H1 (cell line): Measurements from ENCODE around the gene PCTP. TPM values are rescaled to one million over a fixed set of nuclear protein-coding genes. Genes with fewer than 3 reads are reported as not detected.
A peak's percentile ranks its signal among the peaks of the same experiment; 100 is the strongest.

Experiments
- CTCF ChIA-PET: fragments of 300-600 bp; sonication (Branson Sonifier 250); formaldehyde crosslinking; loops from one replicate; lab custom pipeline; 2021; ENCODE audit not compliant: partially characterized antibody; lab: Charles Lee
- POLR2A ChIA-PET: fragments of 300-600 bp; sonication (Branson Sonifier 250); formaldehyde crosslinking; loops from one replicate; lab custom pipeline; 2021; ENCODE audit warnings: inconsistent platforms; ENCODE audit not compliant: partially characterized antibody; lab: Charles Lee
- DNase-seq, 2 experiments: peaks; one replicate each; pipeline versions ENCODE4 v3.0.0 to v3.0.0-alpha.2; 2010 to 2022; ENCODE audit warnings: low spot score in 2 of 2, low read depth in 1 of 2, mixed read lengths in 1 of 2
- FAIRE-seq: peaks from 2 replicates; lab custom pipeline; 2011; peaks lifted over from hg19 to GRCh38; lab: Jason Lieb, UNC
- H2AFZ ChIP-seq: 2 replicates; pipeline ENCODE4 v1.8.1; 2012; ENCODE audit warnings: low read length, inconsistent platforms
- H2AK5ac ChIP-seq: 2 replicates; pipeline ENCODE4 v1.6.1; 2013; ENCODE audit warnings: low read depth, low read length
- H2BK120ac ChIP-seq: replicated peaks from 2 replicates; pipeline ENCODE3; 2013; ENCODE audit warnings: low read depth, low read length, inconsistent platforms
- H2BK12ac ChIP-seq: 2 replicates; pipeline ENCODE4 v1.6.1; 2013; ENCODE audit warnings: low read depth, low read length
- H2BK15ac ChIP-seq: 2 replicates; pipeline ENCODE4 v1.6.1; 2013; ENCODE audit warnings: low read length
- H2BK20ac ChIP-seq: 2 replicates; pipeline ENCODE4 v1.6.1; 2013; ENCODE audit warnings: low read length
- H2BK5ac ChIP-seq: 2 replicates; pipeline ENCODE4 v1.6.1; 2013; ENCODE audit warnings: low read depth, low read length
- H3K14ac ChIP-seq: 2 replicates; pipeline ENCODE4 v1.6.1; 2013; ENCODE audit warnings: inconsistent platforms; ENCODE audit not compliant: insufficient read length
- H3K18ac ChIP-seq: 2 replicates; pipeline ENCODE4 v1.6.1; 2013; ENCODE audit warnings: low read length; ENCODE audit errors: extremely low read depth
- H3K23ac ChIP-seq: 2 replicates; pipeline ENCODE4 v1.6.1; 2013; ENCODE audit warnings: inconsistent platforms; ENCODE audit not compliant: insufficient read length
- H3K23me2 ChIP-seq: 2 replicates; pipeline ENCODE4 v1.6.1; 2013; ENCODE audit warnings: low read depth, low read length
- H3K27ac ChIP-seq: 2 replicates; pipeline ENCODE4 v1.6.1; 2011; ENCODE audit warnings: low read depth, low read length, inconsistent platforms
- H3K27me3 ChIP-seq, 4 experiments: replicated peaks in 1 of 4; 1 replicate in 1 of 4; 2 replicates in 3 of 4; pipeline versions ENCODE4 v1.6.1 to v1.8.1; 2011 to 2013; ENCODE audit warnings: low read length in 3 of 4, mild to moderate bottlenecking in 3 of 4, inconsistent platforms in 2 of 4, mixed read lengths in 2 of 4, moderate library complexity in 1 of 4; ENCODE audit not compliant: control insufficient read depth in 3 of 4, insufficient read depth in 3 of 4; ENCODE audit errors: extremely low read depth in 1 of 4
- H3K36me3 ChIP-seq, 4 experiments: 2 replicates each; pipeline versions ENCODE4 v1.6.1 to v1.8.1; 2011 to 2013; ENCODE audit warnings: mild to moderate bottlenecking in 4 of 4, low read length in 3 of 4, moderate library complexity in 2 of 4, control low read depth in 1 of 4, inconsistent platforms in 1 of 4; ENCODE audit not compliant: insufficient read depth in 4 of 4, control insufficient read depth in 2 of 4
- H3K4ac ChIP-seq: replicated peaks from 2 replicates; pipeline ENCODE3; 2013; ENCODE audit warnings: low read length, low read depth, mixed read lengths, inconsistent platforms; ENCODE audit not compliant: insufficient read length
- H3K4me1 ChIP-seq, 4 experiments: replicated peaks in 1 of 4; 1 replicate in 1 of 4; 2 replicates in 3 of 4; pipeline versions ENCODE4 v1.6.1 to v1.8.1; 2011 to 2013; ENCODE audit warnings: low read length in 3 of 4, inconsistent platforms in 2 of 4, mixed read lengths in 1 of 4; ENCODE audit not compliant: insufficient read depth in 4 of 4, control insufficient read depth in 3 of 4
- H3K4me2 ChIP-seq, 2 experiments: 2 replicates each; pipeline versions ENCODE4 v1.6.1 to v1.8.1; 2011 to 2013; ENCODE audit warnings: low read depth in 2 of 2, low read length in 2 of 2, control low read depth in 1 of 2, inconsistent platforms in 1 of 2, mild to moderate bottlenecking in 1 of 2; ENCODE audit not compliant: insufficient read depth in 1 of 2
- H3K4me3 ChIP-seq, 4 experiments: fragments of 200-600, 300-600 bp in 1 of 4; sonication (generic), shearing (Covaris generic), sonication (Bioruptor Twin) in 1 of 4; 2 replicates each; pipeline versions ENCODE4 v1.5.1 to v1.8.1; 2011 to 2016; ENCODE audit warnings: low read length in 4 of 4, low read depth in 3 of 4, control low read depth in 2 of 4, inconsistent platforms in 2 of 4, mild to moderate bottlenecking in 2 of 4, mixed read lengths in 1 of 4, moderate library complexity in 1 of 4; ENCODE audit not compliant: insufficient read depth in 2 of 4; ENCODE audit errors: extremely low read depth in 1 of 4
- H3K56ac ChIP-seq: replicated peaks from 2 replicates; pipeline ENCODE3; 2013; ENCODE audit warnings: low read depth, mild to moderate bottlenecking, mixed read lengths, low read length, inconsistent platforms; ENCODE audit not compliant: insufficient read length
- H3K79me1 ChIP-seq: 2 replicates; pipeline ENCODE4 v1.6.1; 2013; ENCODE audit warnings: low read depth, low read length, control low read depth
- H3K79me2 ChIP-seq, 2 experiments: 2 replicates each; pipeline versions ENCODE4 v1.6.1 to v1.8.1; 2012 to 2013; ENCODE audit warnings: low read length in 2 of 2, mild to moderate bottlenecking in 2 of 2, inconsistent platforms in 1 of 2; ENCODE audit not compliant: insufficient read depth in 2 of 2, control insufficient read depth in 1 of 2
- H3K9ac ChIP-seq, 4 experiments: replicated peaks in 1 of 4; 1 replicate in 1 of 4; 2 replicates in 3 of 4; pipeline versions ENCODE4 v1.6.1 to v1.8.1; 2011 to 2013; ENCODE audit warnings: low read depth in 3 of 4, low read length in 3 of 4, control low read depth in 2 of 4, mild to moderate bottlenecking in 2 of 4, moderate library complexity in 2 of 4, inconsistent platforms in 1 of 4; ENCODE audit errors: extremely low read depth in 1 of 4
- H3K9me3 ChIP-seq, 2 experiments: 2 replicates each; pipeline versions ENCODE4 v1.6.1 to v1.8.1; 2012 to 2013; ENCODE audit warnings: mild to moderate bottlenecking in 2 of 2, moderate library complexity in 2 of 2, control low read depth in 1 of 2, inconsistent platforms in 1 of 2, low read depth in 1 of 2, low read length in 1 of 2, mixed read lengths in 1 of 2; ENCODE audit not compliant: insufficient read depth in 2 of 2
- H4K20me1 ChIP-seq, 2 experiments: replicated peaks in 1 of 2; 2 replicates each; pipeline versions ENCODE3 to v1.8.1; 2011 to 2013; ENCODE audit warnings: inconsistent platforms in 2 of 2, low read length in 2 of 2, mild to moderate bottlenecking in 1 of 2; ENCODE audit not compliant: insufficient read depth in 2 of 2, control insufficient read depth in 1 of 2
- H4K5ac ChIP-seq: 2 replicates; pipeline ENCODE4 v1.6.1; 2013; ENCODE audit warnings: low read length, low read depth, mixed read lengths, inconsistent platforms; ENCODE audit not compliant: insufficient read length
- H4K8ac ChIP-seq: 2 replicates; pipeline ENCODE4 v1.8.0; 2013; ENCODE audit warnings: mild to moderate bottlenecking, moderate library complexity, low read length, inconsistent platforms; ENCODE audit not compliant: insufficient read depth; ENCODE audit errors: extremely low read depth
- H4K91ac ChIP-seq: replicated peaks from 2 replicates; pipeline ENCODE3; 2013; ENCODE audit warnings: low read length, mixed read lengths, inconsistent platforms; ENCODE audit not compliant: insufficient read length
- ASH2L ChIP-seq: fragments of 200-600, 300-600 bp; sonication (generic); IDR thresholded peaks from one replicate; pipeline ENCODE4 v1.7.1; 2017; ENCODE audit warnings: low read length
- CBX5 ChIP-seq: fragments of 300-800, 300-1000 bp; sonication (generic); IDR thresholded peaks from 2 replicates; pipeline ENCODE4 v1.7.1; 2016; ENCODE audit warnings: antibody characterized with exemption, low read length, low read depth
- CTBP2 ChIP-seq: IDR thresholded peaks from 2 replicates; pipeline ENCODE4 v1.7.0; 2011; ENCODE audit warnings: borderline replicate concordance, mild to moderate bottlenecking, moderate library complexity, mixed read lengths, low read length; ENCODE audit not compliant: insufficient read depth, insufficient read length
- EGR1 ChIP-seq: IDR thresholded peaks from 2 replicates; pipeline ENCODE4 v1.6.1; 2011; ENCODE audit warnings: low read depth, low read length, borderline replicate concordance
- GTF2F1 ChIP-seq: IDR thresholded peaks from 2 replicates; pipeline ENCODE4 v1.6.1; 2012; ENCODE audit warnings: low read depth, low read length, improper control_type of control experiment, borderline replicate concordance
- MAFK ChIP-seq: IDR thresholded peaks from 2 replicates; pipeline ENCODE4 v1.6.1; 2012; ENCODE audit warnings: low read depth, mild to moderate bottlenecking, improper control_type of control experiment, low read length
- RAD21 ChIP-seq, 2 experiments: IDR thresholded peaks in 1 of 2; conservative IDR thresholded peaks in 1 of 2; 2 replicates each; pipeline ENCODE4 v1.6.1; 2011; ENCODE audit warnings: low read depth in 2 of 2, low read length in 2 of 2, improper control_type of control experiment in 1 of 2, inconsistent platforms in 1 of 2, mild to moderate bottlenecking in 1 of 2, moderate library complexity in 1 of 2
- RBBP5 ChIP-seq: IDR thresholded peaks from 2 replicates; pipeline ENCODE4 v1.7.1; 2012; ENCODE audit warnings: low read depth, mild to moderate bottlenecking, inconsistent platforms, low read length, moderate library complexity, borderline replicate concordance
- SIX5 ChIP-seq: IDR thresholded peaks from 2 replicates; pipeline ENCODE4 v1.6.1; 2011; ENCODE audit warnings: mild to moderate bottlenecking, low read depth, low read length
- SP2 ChIP-seq: IDR thresholded peaks from 2 replicates; pipeline ENCODE4 v1.6.1; 2012; ENCODE audit warnings: mild to moderate bottlenecking, low read length, inconsistent platforms
- SUZ12 ChIP-seq: fragments of 200-600 bp; sonication (generic); IDR thresholded peaks from 2 replicates; pipeline ENCODE4 v1.6.1; 2012; ENCODE audit warnings: mild to moderate bottlenecking, inconsistent platforms, low read length, moderate library complexity, mixed read lengths
- TEAD4 ChIP-seq: IDR thresholded peaks from 2 replicates; pipeline ENCODE4 v1.6.1; 2012; ENCODE audit warnings: low read depth, low read length, inconsistent platforms, mixed read lengths
- WGBS, 2 experiments: shearing (Covaris generic) in 1 of 2; methylation state at CpG; one replicate each; pipeline versions ENCODE4 v1.1.6 to v1.1.7; 2013 to 2015; ENCODE audit warnings: low lambda C conversion rate in 2 of 2, mixed read lengths in 2 of 2, inconsistent platforms in 1 of 2, low coverage in 1 of 2, missing lambda C conversion rate in 1 of 2; ENCODE audit not compliant: insufficient replicate concordance in 2 of 2, insufficient coverage in 1 of 2, insufficient read length in 1 of 2; ENCODE audit errors: extremely low coverage in 1 of 2, missing lambda C conversion rate in 1 of 2; 5-methylcytosine and 5-hydroxymethylcytosine counted together
- polyA plus RNA-seq, 7 experiments: library from polyadenylated mRNA; depleted of rRNA in 3 of 7; stranded (reverse) in 5 of 7; unstranded in 2 of 7; fragments of >200 nt in 5 of 7; fragments of 200-250 nt in 2 of 7; gene quantifications; 1 replicate in 5 of 7; 2 replicates in 1 of 7; 4 replicates in 1 of 7; pipeline versions ENCODE4 v1.2.1 to v1.2.3, GENCODE V29; 2011 to 2013; ENCODE audit warnings: missing spikeins in 2 of 7, mixed read lengths in 2 of 7
- total RNA-seq: library from RNA; stranded (reverse); fragmentation: NEBNext Ultra II Directional; extraction: Animal tissue kit (Norgen Biotek cat#: 25700); gene quantifications from 2 replicates; pipeline ENCODE4 v1.2.1, GENCODE V29; 2021

PCTP gene
- total and polyA plus RNA-seq, 2 of the 8 experiments (the other 6 are each of a cell fraction or from before 2014, with no cell fraction given), result 14.1 to 14.6 TPM

DNA sequence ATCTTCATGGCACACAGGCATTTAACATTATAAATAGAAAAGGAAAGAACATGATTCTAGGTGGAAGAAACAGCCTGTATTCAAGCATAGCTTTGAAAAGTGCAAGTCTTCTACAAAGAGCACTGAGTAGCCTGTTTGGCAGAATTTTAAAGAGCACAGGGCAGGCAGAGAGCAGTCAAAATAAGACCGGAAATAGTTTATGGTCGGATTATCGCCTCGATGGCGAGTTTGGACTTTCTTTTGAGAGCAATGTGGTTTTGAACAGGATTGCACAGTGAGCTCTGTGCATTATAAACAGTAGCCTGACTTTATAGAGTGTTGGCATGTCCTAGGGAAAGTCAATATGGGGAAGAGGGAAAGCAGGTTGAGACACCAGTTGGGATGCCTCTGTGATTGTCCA is 22.0 kb upstream of the PCTP start:
- H2AFZ ChIP-seq, result peak overlapping the region; percentile 95
- H2BK120ac ChIP-seq, result no peak overlapping the region
- H3K79me1 ChIP-seq, result no peaks in the 10 kb centered on the region
- no peaks in the 10 kb centered on the region for H4K20me1 ChIP-seq
- H2AK5ac ChIP-seq, result no peak overlapping the region
- 85% methylated on average over 5 of the region's 5 CpGs; no CpG with 5 or more reads in 1 of the 2 experiments for WGBS, 2 experiments
- H3K27ac ChIP-seq, result no peak overlapping the region
- POLR2A ChIA-PET, result no interaction called here
- H4K5ac ChIP-seq, result no peak overlapping the region
- H4K91ac ChIP-seq, result no peak overlapping the region
- no peak overlapping the region for H2BK15ac ChIP-seq
- H3K4me3 ChIP-seq, result no peak overlapping the region
- no peaks in the 10 kb centered on the region for H3K79me2 ChIP-seq
- no peak overlapping the region for H3K18ac ChIP-seq
- H3K23ac ChIP-seq, result no peak overlapping the region
- no peak overlapping the region for H2BK5ac ChIP-seq
- H3K27me3 ChIP-seq, result no peaks in the 10 kb centered on the region
- no peak overlapping the region for H3K4ac ChIP-seq
- H3K4me2 ChIP-seq, result no peak overlapping the region
- CTCF ChIA-PET, result interaction anchor here (0.9 to 1.7 kb wide), 8 partner anchors 8 to 201 kb away, joined by 3 to 7 read pairs (median 4); no protein-coding TSS in a partner anchor
- H2BK20ac ChIP-seq, result no peak overlapping the region; the same call in 1 of the 2 replicates
- H3K9ac ChIP-seq, result no peak overlapping the region
- FAIRE-seq (no peak), DNase-seq (no peak)
- H2BK12ac ChIP-seq, result no peak overlapping the region
- no peaks in the 10 kb centered on the region for H3K9me3 ChIP-seq
- no peak overlapping the region for H3K56ac ChIP-seq
- H3K23me2 ChIP-seq, result no peaks in the 10 kb centered on the region
- no peak overlapping the region for H3K14ac ChIP-seq
- no peak overlapping the region for H4K8ac ChIP-seq
- TF ChIP-seq GTF2F1 (no peak), ASH2L (no peak), RBBP5 (no peak), SIX5 (no peak), SP2 (no peak), CTBP2 (no peak), EGR1 (no peak), CBX5 (no peak), SUZ12 (no peak), TEAD4 (no peak), RAD21 (IDR thresholded peaks at IDR 0.05 in 1 of 2, conservative IDR thresholded peaks at IDR 0.05 in 1 of 2; ENCODE audit: low read depth in 2 of 2, low read length in 2 of 2) (no peak), MAFK (no peak)
- peaks cover 1 to 18% (median 13%) of the 10 kb centered on the region in 4 experiments; a peak in 4 of 7 replicates for H3K4me1 ChIP-seq
- H3K36me3 ChIP-seq, result no peaks in the 10 kb centered on the region
